Stimulated activated naive CD8-positive, alpha-beta T cell treated with anti-CD3 and anti-CD28 coated beads, Interleukin-15, amount 100 ng/mL, for 72 hours (primary cell): ENCODE data around the gene OCA2.

Source experiments
- ATAC-seq: fragments of 150-1000 bp; cut with Tn5 transposase; 2 replicates; pipeline ENCODE4 v1.10.0; 2021; ENCODE audit warnings: mild to moderate bottlenecking, moderate library complexity
- DNase-seq, 2 donors: peaks; one replicate each; pipeline ENCODE4 v3.0.0; 2021 to 2022
- H3K27ac Mint-ChIP-seq, 2 donors: one replicate each; pipeline ENCODE4 v1.8.0; 2022; ENCODE audit warnings: mild to moderate bottlenecking in 2 of 2, mixed read lengths in 2 of 2, moderate library complexity in 2 of 2
- H3K27me3 Mint-ChIP-seq: one replicate; pipeline ENCODE4 v1.8.0; 2022; ENCODE audit warnings: mixed read lengths
- H3K4me1 Mint-ChIP-seq: one replicate; pipeline ENCODE4 v1.8.0; 2022; ENCODE audit warnings: mild to moderate bottlenecking, mixed read lengths
- H3K4me3 Mint-ChIP-seq, 2 donors: one replicate each; pipeline ENCODE4 v1.8.0; 2022; ENCODE audit warnings: mild to moderate bottlenecking in 2 of 2, mixed read lengths in 2 of 2, moderate library complexity in 1 of 2
- H3K9me3 Mint-ChIP-seq, 2 donors: one replicate each; pipeline ENCODE4 v1.8.0; 2022; ENCODE audit warnings: mixed read lengths in 2 of 2

OCA2 gene

GRCh38 chr15:28113394-28114113 lies 14.4 kb upstream of the OCA2 start:
- Mint-ChIP-seq H3K27ac (no peak overlapping the region), H3K4me3 (no peak overlapping the region), H3K27me3 (no peaks in the 10 kb centered on the region), H3K9me3 (no peaks in the 10 kb centered on the region), H3K4me1 (no peaks in the 10 kb centered on the region)
- DNase-seq: no peak
- ATAC-seq: no peak

GRCh38 chr15:28112962-28113361 lies 13.8 kb upstream of the OCA2 start:
- H3K4me3 Mint-ChIP-seq: no peak overlapping the region
- no peaks in the 10 kb centered on the region for H3K27me3 Mint-ChIP-seq
- DNase-seq (no peak), ATAC-seq (no peak)
- H3K27ac Mint-ChIP-seq: no peak overlapping the region
- H3K9me3 Mint-ChIP-seq: no peaks in the 10 kb centered on the region
- no peaks in the 10 kb centered on the region for H3K4me1 Mint-ChIP-seq

- H3K27ac Mint-ChIP-seq: no peak overlapping the region
- H3K9me3 Mint-ChIP-seq: no peaks in the 10 kb centered on the region
- H3K4me1 Mint-ChIP-seq: no peaks in the 10 kb centered on the region
- no peak for ATAC-seq
- DNase-seq: no peak
- no peak overlapping the region for H3K4me3 Mint-ChIP-seq
- peaks cover 7% of the 10 kb centered on the region for H3K27me3 Mint-ChIP-seq
These were observed 13.1 kb upstream of the OCA2 start for GRCh38 chr15:28112101-28112760.

GRCh38 chr15:28111543-28111942 lies 12.4 kb upstream of the OCA2 start:
- DNase-seq (no peak), ATAC-seq (no peak)
- peaks cover 11% of the 10 kb centered on the region for H3K27me3 Mint-ChIP-seq
- H3K27ac Mint-ChIP-seq: no peak overlapping the region
- no peak overlapping the region for H3K4me3 Mint-ChIP-seq
- no peaks in the 10 kb centered on the region for H3K9me3 Mint-ChIP-seq
- H3K4me1 Mint-ChIP-seq: no peaks in the 10 kb centered on the region

- no peak overlapping the region for H3K4me3 Mint-ChIP-seq
- H3K27me3 Mint-ChIP-seq: peaks cover 21% of the 10 kb centered on the region
- DNase-seq: no peak
- ATAC-seq: no peak
- H3K4me1 Mint-ChIP-seq: peaks cover 9% of the 10 kb centered on the region
- H3K27ac Mint-ChIP-seq: no peak overlapping the region
- no peaks in the 10 kb centered on the region for H3K9me3 Mint-ChIP-seq
These were observed 11.4 kb upstream of the OCA2 start for GRCh38 chr15:28110481-28110881.

- H3K9me3 Mint-ChIP-seq: peaks cover 0 to 4% of the 10 kb centered on the region in 2 donors
- H3K27ac Mint-ChIP-seq: no peak overlapping the region
- ATAC-seq (no peak), DNase-seq (no peak)
- H3K27me3 Mint-ChIP-seq: peaks cover 27% of the 10 kb centered on the region
- no peak overlapping the region for H3K4me3 Mint-ChIP-seq
- peaks cover 9% of the 10 kb centered on the region for H3K4me1 Mint-ChIP-seq
These were observed 10.7 kb upstream of the OCA2 start for GRCh38 chr15:28109626-28110455.

GRCh38 chr15:28107904-28108275 lies 8.8 kb upstream of the OCA2 start:
- DNase-seq (no peak), ATAC-seq (peak; percentile 24)
- H3K4me3 Mint-ChIP-seq: peak overlapping the region; percentile 83 to 87

GRCh38 chr15:28107111-28107903 lies 8.2 kb upstream of the OCA2 start:
- peaks cover 9% of the 10 kb centered on the region for H3K4me1 Mint-ChIP-seq
- DNase-seq: peak; percentile 16 to 20
- H3K9me3 Mint-ChIP-seq: peaks cover 0 to 7% of the 10 kb centered on the region in 2 donors
- peak; percentile 53 for ATAC-seq
- peak overlapping the region; percentile 83 to 87 for H3K4me3 Mint-ChIP-seq
- peaks cover 47% of the 10 kb centered on the region for H3K27me3 Mint-ChIP-seq
- peak overlapping the region in 1 of 2 donors; percentile 72 for H3K27ac Mint-ChIP-seq

More at GRCh38 chr15:28107904-28108275, 8.8 kb upstream of the OCA2 start:
- H3K27me3 Mint-ChIP-seq: peaks cover 46% of the 10 kb centered on the region
- H3K27ac Mint-ChIP-seq: no peak overlapping the region
- peaks cover 0 to 7% of the 10 kb centered on the region in 2 donors for H3K9me3 Mint-ChIP-seq
- H3K4me1 Mint-ChIP-seq: peaks cover 9% of the 10 kb centered on the region

- DNase-seq: peak; percentile 11 to 18
- peak; percentile 55 for ATAC-seq
- H3K27me3 Mint-ChIP-seq: peaks cover 47% of the 10 kb centered on the region
- H3K4me1 Mint-ChIP-seq: peaks cover 9% of the 10 kb centered on the region
- H3K27ac Mint-ChIP-seq: no peak overlapping the region
- H3K4me3 Mint-ChIP-seq: peak overlapping the region; percentile 66 to 69
- peaks cover 0 to 7% of the 10 kb centered on the region in 2 donors for H3K9me3 Mint-ChIP-seq
These were observed 7.4 kb upstream of the OCA2 start for GRCh38 chr15:28106294-28107110.

- Mint-ChIP-seq H3K27ac (no peak overlapping the region), H3K27me3 (peaks cover 47% of the 10 kb centered on the region)
These were observed 6.7 kb upstream of the OCA2 start for GRCh38 chr15:28105793-28106192.

GRCh38 chr15:28105224-28105791 lies 6.2 kb upstream of the OCA2 start:
- H3K9me3 Mint-ChIP-seq: peaks cover 0 to 7% of the 10 kb centered on the region in 2 donors
- ATAC-seq (peak; percentile 16), DNase-seq (no peak)
- H3K27ac Mint-ChIP-seq: no peak overlapping the region
- H3K4me1 Mint-ChIP-seq: peaks cover 9% of the 10 kb centered on the region
- H3K27me3 Mint-ChIP-seq: peaks cover 51% of the 10 kb centered on the region
- H3K4me3 Mint-ChIP-seq: peak overlapping the region; percentile 66 to 69

More at GRCh38 chr15:28105793-28106192, 6.7 kb upstream of the OCA2 start:
- ATAC-seq: no peak
- H3K9me3 Mint-ChIP-seq: peaks cover 0 to 7% of the 10 kb centered on the region in 2 donors
- peaks cover 9% of the 10 kb centered on the region for H3K4me1 Mint-ChIP-seq
- H3K4me3 Mint-ChIP-seq: peak overlapping the region; percentile 66 to 69
- DNase-seq: no peak

- H3K9me3 Mint-ChIP-seq: peaks cover 0 to 7% of the 10 kb centered on the region in 2 donors
- H3K4me1 Mint-ChIP-seq: peaks cover 15% of the 10 kb centered on the region
- no peak overlapping the region for H3K27ac Mint-ChIP-seq
- H3K4me3 Mint-ChIP-seq: no peak overlapping the region
- no peak for DNase-seq
- no peak for ATAC-seq
- H3K27me3 Mint-ChIP-seq: peaks cover 61% of the 10 kb centered on the region
These were observed 5.2 kb upstream of the OCA2 start for GRCh38 chr15:28104326-28104725.

- ATAC-seq (no peak), DNase-seq (no peak)
- Mint-ChIP-seq H3K9me3 (peaks cover 0 to 7% of the 10 kb centered on the region in 2 donors), H3K27me3 (peaks cover 62% of the 10 kb centered on the region), H3K4me3 (no peak overlapping the region), H3K27ac (no peak overlapping the region), H3K4me1 (peaks cover 18% of the 10 kb centered on the region)
These were observed 4.7 kb upstream of the OCA2 start for GRCh38 chr15:28103831-28104230.

- H3K27me3 Mint-ChIP-seq: peaks cover 72% of the 10 kb centered on the region
These were observed 2.9 kb upstream of the OCA2 start for GRCh38 chr15:28101983-28102441.

More at GRCh38 chr15:28101983-28102441, 2.9 kb upstream of the OCA2 start:
- ATAC-seq (no peak), DNase-seq (no peak)
- H3K27ac Mint-ChIP-seq: no peak overlapping the region
- peaks cover 32% of the 10 kb centered on the region for H3K4me1 Mint-ChIP-seq
- H3K9me3 Mint-ChIP-seq: peaks cover 0 to 7% of the 10 kb centered on the region in 2 donors
- H3K4me3 Mint-ChIP-seq: no peak overlapping the region
